ENCODE measurements around the gene PDK2. TPM values are rescaled to one million over a fixed set of nuclear protein-coding genes. Genes with fewer than 3 reads are reported as not detected.

The PDK2 gene
- 29.3 TPM for polyA plus RNA-seq (2013, experiment 1 of 2; ENCODE audit: insufficient read length)
- polyA plus RNA-seq (2013, experiment 2 of 2; ENCODE audit: insufficient read length): 26.1 TPM

- peak; percentile 95 for DNase-seq
Observed at GRCh38 chr17:50094753-50095619, at the start of gene PDK2. PDK2 (plus strand) TSS chr17:50095351; CDS start chr17:50095436, 85 bp downstream.

DNA sequence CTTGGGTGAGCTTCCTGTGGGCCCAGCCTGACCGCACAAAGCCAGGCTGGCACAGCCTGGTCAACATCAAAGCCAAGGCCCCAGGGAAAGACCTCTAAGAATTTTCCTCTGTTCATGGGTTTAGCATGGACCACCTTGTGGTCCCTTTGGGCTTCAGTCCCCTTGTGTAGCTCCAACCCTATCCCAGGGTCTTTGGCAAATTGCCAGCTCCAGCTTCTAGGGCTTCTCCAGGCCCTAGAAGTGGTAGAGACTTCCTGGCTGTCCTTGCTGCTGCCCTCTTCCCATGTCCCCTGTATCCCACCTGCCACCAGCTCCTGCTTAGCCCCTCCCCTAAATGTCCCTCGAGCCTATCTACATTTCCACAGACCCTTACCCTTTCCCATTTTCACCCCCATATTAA, 49.0 kb upstream of the PDK2 start:
- no peak for DNase-seq

DNA sequence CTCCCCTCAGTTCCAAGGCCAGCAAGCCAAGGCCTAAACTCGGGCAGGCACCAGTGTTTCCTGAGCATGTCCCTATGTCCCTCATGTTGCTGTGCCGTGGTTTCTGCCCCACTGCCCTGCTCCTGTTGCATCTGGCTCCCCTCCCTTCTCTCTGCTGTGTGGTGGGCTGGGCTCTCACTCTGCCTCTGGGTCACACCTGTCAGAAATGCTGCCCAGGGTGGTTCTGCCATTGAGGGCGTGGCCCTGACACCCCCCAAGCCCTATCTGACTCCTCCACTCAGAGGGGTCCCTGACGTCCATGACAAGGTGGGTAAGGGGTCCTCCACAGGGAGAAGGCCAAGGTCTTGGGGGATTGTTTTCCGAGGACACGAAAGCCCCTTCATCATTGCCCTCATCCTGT, 48.5 kb upstream of the PDK2 start:
- DNase-seq: no peak

DNA sequence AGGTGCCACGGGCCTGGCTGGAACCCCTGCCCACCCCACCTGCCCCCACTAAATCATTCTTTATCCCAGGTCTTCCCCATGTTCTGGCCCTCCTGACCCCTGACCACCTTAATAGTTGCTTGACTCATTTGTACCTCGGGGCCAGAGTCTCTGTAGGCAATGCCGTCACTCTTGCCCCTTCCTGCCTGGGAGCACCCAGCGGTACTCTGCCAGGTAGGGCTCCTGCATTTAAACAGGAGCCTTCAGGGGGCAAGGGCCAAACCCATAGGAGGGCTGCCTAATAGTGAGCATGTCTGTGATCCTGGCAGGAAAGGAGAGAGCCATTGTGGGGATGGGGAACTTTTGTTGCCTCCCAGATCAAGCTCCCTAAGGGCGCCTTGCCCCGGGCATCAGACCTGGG, 48.1 kb upstream of the PDK2 start:
- DNase-seq: no peak

GRCh38 chr17:50047488-50048126, 47.5 kb upstream of the PDK2 start:
- peak; percentile 93 for DNase-seq

DNA sequence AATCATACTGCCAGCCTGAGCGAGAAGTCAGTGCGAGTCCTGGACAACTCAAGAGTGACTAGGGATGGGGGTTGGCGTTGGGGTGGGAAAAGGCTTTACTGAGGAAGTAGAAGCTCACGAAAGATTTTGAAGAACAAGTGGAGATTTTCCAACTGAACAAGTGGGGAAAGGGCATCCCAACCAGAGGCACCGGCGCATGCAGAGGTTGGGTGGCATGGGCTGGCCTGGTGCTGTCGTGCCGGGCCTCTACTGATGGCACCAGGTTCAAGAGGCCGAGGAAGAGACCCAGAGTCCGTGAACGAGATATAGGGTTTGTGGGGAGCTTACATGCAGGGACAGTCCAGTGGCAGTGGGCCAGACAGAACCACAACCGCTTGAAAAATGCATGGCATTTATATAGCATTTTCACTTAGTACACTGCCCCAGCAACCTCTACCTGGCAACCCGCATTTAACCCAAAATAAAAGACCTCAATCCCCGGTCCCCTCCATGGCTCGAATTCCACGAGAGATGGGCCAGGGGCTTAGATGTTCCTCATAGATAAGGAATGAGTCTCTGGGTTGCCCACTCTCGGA, 46.9 kb upstream of the PDK2 start:
- DNase-seq: peak; percentile 47

DNA sequence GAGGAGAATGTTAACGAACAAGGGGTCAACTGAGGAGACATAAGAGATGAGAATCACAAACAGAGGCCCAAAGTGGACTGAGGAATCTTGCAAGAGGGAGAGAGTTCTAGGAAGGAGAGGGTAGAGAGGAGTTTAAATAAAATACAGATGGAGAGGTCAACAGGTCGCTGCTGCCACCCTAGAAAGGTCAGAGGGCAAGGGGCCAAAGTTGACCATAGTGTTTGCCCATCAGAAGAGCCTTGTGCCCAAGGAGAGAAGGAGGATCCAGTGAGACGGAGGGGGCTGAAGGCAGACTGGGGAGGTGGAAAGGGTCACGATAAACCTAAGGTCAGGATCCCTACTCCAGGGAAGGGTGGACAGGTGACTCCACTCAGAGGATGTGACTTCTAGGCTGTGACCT, 46.2 kb upstream of the PDK2 start:
- no peak for DNase-seq

GRCh38 chr17:50049636-50050035, 45.5 kb upstream of the PDK2 start:
- DNase-seq: peak; percentile 44

DNA sequence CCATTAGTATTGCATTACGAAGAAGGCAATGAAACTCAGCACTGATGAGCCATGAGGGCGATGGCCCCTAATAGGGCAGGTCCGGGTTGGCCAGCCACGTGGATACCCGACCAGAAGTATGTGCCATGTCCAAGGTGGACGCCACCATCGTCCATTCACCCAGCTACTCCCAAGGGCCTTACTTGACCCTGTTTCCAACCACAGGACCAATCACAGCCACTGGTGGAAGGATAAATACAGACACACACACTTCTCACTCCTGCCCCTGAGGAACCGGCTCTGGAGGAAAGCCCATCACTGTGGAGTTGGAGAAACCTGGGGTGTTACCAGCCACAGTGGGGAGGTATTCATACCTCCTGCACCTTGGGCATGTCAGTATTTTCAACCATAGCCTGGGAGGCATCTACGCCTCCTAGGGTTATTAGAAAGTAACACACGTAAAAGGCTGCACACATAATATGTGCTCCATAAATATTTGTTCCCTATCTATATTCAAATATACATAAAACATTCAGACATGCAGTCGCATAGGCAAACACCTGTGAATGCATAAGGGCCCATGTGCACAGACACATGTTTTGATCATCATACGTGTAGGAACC, 44.6 kb upstream of the PDK2 start:
- DNase-seq: no peak

GRCh38 chr17:50051082-50051576, 44.0 kb upstream of the PDK2 start:
- DNase-seq: peak; percentile 93

DNA sequence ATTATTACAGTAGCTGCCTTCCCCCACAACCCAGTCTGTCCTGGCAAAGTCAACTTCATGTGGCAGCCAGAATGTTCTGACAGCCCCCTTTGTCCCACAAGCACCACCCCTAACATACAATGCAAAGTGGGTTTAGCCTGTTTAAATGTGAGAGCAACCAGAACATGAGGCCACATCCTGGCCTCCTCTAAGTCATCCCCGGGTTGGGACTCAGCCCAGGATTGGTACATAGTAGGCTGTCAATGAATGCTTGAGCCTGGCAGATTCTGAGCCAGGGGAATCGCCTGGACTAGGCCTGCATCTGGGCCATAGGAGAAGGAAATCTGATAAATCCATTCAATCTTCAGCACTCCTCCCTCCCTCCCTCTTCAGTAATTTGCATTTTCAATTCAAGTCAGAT, 43.5 kb upstream of the PDK2 start:
- no peak for DNase-seq

GRCh38 chr17:50052241-50052796, 42.8 kb upstream of the PDK2 start:
- DNase-seq: no peak

- DNase-seq: peak; percentile 68
Observed at GRCh38 chr17:50052822-50053653, 42.1 kb upstream of the PDK2 start.

DNA sequence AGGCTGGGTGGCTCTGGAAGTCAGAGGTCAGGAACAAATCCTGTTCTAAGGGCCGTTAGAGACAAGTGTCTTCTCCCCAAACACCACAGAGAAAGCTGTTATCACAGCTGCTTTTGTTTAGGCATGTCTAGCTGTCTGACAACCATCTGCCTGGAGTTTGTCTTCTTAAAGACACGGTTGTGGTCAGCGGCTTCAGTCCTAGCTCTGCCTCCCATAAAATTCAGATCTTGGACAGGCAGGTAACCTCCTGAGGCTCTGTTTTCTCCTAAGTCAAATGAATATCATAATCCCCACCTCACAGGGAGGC, 41.5 kb upstream of the PDK2 start:
- DNase-seq: peak; percentile 63

DNA sequence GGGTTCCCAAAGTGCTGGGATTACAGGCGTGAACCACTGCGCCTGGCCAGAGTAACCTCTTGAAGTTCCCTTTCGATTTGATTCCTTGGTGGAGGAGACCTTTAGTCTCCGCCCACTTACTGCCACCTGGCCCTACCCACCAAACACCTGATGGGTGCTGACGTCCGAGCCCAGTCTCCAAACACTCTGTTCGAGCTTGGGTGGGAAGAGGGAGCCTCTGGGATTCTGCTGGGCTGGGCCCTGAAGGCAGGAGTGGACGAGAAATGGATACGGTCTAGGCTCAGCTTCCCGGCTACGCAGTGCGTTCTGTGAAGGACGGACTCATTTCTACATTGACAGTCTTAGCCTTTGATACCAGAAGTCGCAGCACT, 40.1 kb upstream of the PDK2 start:
- no peak for DNase-seq

DNA sequence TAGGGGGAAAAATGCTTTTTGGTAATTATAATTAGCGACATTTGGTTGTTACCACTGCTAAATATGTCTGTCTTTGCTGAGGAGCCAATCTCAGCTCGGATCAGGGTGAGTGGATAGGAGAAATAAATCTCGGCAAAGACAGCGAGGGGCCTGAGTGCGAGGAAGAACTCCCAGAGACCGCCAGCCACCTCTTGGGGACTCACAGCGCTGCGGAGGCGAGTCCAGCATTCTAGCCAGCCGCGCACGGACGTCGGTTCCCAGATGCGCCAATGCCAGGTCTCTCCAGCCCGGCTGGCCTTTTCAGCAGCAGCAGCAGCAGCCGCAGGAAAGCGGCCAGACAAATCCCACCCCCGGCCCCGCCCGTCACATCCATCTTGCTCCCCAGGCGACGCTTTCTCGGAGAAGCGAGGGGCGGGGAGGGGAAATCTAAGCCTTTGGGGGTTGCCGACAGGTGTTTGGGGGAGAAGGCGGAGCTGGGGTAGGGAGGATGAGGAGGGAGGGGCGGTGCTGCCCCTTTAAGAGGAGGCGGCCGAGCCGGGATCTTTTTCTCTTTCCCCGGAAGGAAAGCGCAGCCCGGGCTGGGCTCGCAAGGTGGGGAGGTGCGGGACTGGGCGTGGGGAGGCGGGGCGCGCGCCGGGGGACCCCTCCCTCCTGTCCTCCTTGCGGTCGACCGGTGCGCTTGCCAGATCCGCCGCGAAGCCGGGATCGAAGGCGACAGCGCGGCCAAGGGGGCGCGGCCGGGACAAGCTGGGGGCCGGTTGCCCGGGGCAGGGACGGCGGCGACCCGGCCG, 39.5 kb upstream of the PDK2 start, which contains the start of gene ITGA3:
TSS of gene ITGA3 (plus strand) at position 685 of the 791 bp plus-strand sequence. CDS start 330 bp downstream, outside the sequence.
- peak; percentile 89 for DNase-seq

GRCh38 chr17:50056217-50056960, 38.8 kb upstream of the PDK2 start:
- DNase-seq: peak; percentile 63

DNA sequence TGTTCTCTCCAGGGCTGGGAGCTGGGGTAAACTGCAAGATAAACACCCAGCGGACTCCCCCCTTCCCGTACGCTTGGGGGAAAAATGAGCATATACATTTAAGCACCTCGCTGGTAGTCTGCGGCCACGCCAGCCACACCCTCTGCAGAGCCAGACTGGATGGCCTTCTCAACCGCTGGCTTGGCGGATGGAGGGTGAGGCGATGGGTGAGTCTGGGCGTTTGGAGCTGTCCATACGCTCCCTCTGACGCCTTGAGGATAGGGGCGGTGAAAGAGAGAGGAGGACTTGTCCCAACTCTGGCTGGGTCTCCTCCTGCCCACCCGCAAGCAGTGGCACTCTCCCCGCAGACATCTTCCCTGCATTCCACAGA, 38.2 kb upstream of the PDK2 start:
- peak; percentile 67 for DNase-seq

DNA sequence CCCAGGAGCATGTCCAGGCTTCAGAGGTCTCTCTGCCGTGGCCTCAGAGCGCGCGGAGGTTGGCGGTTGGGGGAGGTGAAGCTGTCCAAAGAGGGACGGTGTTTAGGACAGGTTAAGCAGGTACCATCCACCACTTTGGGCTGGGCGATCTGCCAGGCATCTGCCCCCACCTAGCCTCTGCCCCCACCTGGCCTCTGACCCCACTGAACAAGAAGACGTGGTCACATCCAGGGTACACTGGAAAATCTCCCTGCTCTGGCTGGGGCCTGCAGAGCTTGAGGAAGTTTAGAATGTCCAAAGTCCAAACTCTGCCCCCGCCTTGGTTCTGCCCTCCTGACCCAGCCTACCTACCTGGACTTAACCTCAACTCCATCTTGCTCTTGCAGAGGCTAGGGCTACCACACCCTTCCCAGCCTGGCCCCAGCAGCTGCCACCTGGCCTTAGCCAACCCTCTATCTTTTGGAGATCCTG, 37.6 kb upstream of the PDK2 start:
- no peak for DNase-seq
